HG02981 (cell line): ENCODE results near the gene FBXL22.
"Not testable (repeated sequence)": the region's sequence is repeated elsewhere in the genome, so short reads cannot be mapped to it uniquely, and the experiment has no call there.

Experiments used
- ATAC-seq: cut with Tn5 transposase; IDR thresholded peaks from one replicate; pipeline ENCODE4 v1.9.1; 2021; ENCODE audit warnings: mild to moderate bottlenecking, moderate library complexity; ENCODE audit not compliant: unreplicated experiment

FBXL22 gene

DNA sequence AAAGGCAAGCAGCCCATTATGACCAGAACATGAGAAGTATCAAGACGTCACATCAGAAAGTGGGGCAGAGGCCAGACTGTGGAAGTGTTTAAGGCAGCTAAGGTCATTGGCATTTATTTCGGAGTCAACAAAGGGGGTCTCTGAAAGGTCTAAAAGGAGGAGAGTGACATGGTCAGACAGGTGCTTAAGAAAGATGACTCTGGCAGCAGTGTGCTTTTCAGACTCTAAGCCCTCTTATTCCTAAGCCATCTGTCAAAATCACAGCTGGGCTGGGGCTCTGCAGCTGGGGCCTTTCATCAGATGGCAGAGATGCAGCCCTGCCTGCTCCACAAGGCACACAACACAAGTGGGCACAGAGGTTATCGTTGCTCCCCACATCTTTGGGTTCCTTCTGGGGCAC lies 14.0 kb downstream of the FBXL22 start:
- ATAC-seq, result no peak

DNA sequence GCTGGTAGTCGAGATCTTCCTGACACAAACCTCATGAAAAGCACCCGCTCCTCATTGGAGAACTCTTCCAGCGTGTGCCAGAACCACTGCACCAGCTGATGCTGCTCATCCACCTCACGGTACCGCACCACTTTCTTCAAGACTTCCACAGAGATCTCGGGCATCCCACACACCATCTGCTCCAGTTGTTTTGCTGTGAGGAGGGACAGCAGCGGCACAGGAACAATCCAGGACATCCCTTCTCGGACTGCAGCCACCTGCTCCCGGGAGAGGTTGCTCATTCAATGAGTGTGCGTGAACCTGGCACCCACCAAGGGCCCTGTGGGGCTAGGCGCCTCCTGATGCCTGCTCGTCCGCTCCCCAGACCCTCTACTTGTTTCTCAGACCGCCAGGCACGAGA lies 15.1 kb downstream of the FBXL22 start:
- ATAC-seq, result no peak

DNA sequence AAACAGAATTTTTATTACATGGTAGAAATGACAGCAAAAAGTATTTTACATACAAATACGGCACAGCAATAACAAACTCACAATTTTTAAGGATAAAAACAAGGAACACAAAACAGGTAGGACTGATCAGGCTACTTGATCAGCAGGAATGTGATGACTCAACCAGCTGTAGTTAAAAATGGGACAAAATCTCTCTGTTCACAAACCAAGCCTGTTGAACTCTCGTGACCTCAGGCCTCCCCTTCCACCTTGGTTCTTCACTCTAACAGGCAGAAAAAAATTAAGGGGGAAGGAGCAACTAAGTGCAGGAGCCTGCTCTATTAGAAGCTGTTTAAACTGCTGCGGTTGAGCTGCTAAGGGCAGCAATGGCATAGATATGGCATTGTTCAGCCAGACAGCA lies 18.7 kb downstream of the FBXL22 start:
- no peak for ATAC-seq

DNA sequence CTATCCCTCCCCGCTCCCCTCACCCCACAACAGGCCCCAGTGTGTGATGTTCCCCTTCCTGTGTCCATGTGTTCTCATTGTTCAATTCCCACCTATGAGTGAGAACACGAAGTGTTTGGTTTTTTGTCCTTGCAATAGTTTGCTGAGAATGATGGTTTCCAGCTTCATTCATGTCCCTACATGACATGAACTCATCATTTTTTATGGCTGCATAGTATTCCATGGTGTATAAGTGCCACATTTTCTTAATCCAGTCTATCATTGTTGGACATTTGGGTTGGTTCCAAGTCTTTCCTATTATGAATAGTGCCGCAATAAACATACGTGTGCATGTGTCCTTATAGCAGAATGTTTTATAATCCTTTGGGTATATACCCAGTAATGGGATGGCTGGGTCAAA lies 20.0 kb downstream of the FBXL22 start:
- ATAC-seq, result not testable (repeated sequence)

DNA sequence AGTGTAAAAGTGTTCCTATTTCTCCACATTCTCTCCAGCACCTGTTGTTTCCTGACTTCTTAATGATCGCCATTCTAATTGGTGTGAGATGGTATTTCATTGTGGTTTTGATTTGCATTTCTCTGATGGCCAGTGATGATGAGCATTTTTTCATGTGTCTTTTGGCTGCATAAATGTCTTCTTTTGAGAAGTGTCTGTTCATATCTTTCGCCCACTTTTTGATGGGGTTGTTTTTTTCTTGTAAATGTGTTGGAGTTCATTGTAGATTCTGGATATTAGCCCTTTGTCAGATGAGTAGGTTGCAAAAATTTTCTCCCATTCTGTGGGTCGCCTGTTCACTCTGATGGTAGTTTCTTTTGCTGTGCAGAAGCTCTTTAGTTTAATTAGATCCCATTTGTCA lies 20.4 kb downstream of the FBXL22 start:
- ATAC-seq, result not testable (repeated sequence)

DNA sequence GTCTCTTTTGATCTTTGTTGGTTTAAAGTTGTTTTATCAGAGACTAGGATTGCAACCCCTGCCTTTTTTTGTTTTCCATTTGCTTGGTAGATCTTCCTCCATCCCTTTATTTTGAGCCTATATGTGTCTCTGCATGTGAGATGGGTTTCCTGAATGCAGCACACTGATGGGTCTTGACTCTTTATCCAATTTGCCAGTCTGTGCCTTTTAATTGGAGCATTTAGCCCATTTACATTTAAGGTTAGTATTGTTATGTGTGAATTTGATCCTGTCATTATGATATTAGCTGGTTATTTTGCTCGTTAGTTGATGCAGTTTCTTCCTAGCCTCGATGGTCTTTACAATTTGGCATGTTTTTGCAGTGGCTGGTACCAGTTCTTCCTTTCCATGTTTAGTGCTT lies 23.6 kb downstream of the FBXL22 start:
- not testable (repeated sequence) for ATAC-seq

DNA sequence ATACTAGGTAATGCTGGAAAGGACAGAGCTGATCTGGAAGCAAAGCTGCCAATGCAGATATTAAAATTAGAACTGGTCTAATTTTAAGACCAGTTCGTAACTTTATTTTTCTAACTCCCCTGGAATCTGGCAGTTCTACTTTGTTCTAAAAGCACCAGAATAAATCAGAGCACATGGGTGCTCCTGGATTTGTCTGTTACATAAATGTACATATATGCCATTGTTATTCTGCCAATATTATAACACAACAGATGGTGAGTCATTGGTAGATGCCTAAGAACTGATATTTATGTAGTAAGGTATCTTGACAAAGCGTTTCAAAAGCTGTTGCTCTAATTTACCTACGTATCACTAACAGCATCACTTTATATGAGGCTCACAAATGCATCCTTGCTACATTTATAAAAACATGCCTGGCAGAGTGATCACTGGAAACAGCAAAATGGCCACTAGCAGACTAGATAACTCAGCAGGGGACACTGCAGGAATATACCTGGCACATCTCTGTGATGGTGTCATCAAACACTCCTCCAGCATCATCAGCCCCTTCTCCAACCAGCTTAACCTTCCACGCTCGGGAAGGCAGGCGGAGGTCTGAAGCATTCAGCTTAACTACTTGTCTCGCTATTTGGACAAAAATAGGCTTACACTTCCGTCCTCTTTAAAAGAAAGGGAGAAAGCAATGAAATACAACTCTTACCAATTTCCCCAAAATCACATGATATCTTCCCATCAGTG lies 26.2 kb downstream of the FBXL22 start:
- ATAC-seq, result no peak

DNA sequence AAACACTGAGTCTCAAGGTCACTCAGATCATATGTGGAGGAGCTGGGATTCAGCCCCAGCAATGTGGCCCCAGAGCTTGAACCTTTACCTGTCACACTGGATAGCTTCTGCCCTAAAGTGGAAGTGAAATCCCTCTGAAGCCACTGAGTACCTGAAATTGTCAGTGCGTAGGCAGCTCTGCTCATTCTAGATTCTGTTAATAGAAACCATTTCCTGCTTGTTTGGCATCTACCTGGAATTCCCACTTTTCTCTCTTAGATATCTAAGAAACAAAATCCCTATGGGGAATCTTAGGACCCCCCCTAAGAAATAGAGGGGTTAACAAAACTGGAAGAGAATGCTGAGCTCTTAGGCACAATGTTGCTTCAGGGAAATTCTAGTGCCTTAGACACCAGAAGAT lies 29.8 kb downstream of the FBXL22 start:
- ATAC-seq, result no peak

DNA sequence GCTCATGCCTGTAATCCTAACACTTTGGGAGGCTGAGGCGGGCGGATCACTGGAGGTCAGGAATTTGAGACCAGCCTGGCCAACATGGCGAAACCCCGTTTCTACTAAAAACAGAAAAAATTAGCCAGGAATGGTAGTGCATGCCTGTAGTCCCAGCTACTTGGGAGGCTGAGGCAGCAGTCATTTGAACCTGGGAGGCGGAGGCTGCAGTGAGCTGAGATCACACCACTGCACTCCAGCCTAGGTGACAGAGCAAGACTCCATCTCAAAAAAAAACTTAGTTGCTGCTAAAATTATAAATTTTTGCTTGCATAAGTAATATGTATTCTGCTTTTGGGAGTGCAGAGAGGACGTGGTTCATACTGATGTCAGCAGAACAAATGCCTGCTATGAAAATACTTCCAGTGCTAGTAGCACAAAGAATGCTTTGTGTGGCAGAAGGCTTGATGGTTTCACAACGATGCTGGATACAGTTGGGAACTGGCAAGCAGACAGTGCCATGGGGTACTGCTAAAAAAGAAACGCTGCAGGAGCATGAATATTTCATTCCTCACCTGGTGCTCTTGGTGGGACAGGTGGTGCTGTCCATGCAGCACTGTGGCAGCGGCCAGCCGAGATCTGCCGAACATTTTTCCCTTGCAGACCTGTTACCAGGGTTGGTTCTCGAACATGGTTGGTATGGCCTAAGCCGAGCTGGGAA lies 31.1 kb downstream of the FBXL22 start:
- no peak for ATAC-seq

DNA sequence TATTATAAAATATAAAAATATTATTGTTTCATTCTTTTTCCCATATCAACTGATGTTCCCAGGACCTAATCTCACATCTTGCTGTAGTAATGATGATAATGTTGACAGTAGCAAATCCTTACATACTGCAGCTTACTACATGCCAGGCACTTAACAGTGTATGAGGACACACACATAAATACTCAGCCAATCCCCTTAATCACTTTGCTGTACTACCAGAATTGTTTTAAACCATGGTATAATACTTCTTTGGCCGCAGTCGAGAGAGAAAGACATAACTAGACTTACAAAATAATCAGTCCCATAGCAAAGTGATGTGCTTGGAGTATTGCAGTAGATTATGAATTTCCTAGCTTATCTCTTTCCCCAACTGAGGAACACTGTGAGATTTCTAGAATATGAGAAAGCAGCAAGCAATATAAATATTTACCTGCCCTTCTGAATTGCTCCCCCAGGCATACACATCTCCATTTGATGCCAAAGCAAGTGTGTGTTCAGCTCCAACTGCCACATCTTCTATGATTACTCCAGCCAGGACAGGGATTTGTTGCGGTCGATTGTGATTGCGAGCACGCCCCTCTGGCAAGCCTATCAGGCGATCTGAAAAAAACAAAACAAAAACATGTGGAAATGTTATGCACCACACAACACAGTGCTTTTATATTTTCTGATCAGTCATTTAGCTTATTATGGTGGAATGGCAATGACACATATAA lies 33.0 kb downstream of the FBXL22 start:
- ATAC-seq, result no peak

DNA sequence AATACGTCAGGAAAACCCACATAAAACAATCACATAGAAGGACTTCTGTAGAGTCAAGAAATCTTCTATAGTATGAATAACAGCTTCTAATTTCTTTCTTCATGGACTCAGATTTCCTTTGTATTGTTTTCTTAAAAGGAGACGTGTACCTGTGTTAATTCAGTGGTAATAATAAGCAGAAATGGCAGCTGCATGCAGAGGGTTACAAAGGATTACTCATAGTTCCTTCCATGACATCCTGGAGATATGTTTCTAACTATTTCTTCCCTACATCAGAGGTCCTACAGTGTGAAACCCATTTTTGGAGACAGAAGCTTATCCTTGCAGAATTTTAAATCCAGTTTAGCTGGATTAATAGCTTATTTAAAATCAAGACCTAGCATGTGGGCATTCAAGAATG lies 36.1 kb downstream of the FBXL22 start:
- ATAC-seq, result no peak

DNA sequence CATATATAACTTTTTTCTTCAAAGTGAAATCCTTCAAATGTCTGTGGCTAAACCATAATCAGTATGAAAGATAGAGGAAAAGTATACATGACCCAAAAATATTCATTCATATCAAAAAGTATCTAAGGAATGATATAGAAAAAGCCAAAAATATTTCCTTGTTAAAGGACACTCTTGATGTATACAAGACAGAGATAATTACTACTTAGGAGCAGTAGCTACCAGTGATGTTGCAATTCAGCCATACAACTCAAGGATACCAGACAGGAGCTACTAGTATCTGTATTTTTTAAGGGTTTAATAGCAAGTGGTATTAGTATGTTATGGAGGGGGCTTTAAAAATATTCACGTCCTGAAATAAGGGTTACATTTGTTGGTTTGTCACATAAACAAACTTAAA lies 37.0 kb downstream of the FBXL22 start:
- no peak for ATAC-seq

DNA sequence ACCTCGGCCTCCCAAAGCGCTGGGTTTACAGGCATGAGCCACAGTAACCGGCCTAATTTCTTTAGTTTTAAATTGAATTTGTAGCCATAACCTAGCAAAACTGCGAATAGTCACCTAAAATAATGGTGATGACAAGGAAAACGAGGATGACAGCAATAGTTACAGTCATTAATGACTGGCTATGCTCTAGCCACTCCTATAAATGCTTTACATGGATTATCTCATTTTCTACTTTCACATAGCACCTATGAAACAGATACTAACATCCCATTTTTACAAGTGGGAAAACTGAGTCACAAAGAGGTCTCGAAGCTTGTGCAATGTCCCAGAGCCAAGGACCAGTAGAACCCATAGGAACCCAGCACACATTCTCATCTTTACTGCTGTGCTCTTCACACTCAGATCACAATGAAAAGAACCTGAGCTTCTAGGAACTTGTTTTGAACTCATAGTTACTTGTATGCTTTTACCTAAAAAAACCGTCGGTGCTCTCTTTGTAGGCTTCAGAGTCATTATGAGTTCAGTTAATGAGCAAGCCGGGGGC lies 39.4 kb downstream of the FBXL22 start:
- ATAC-seq, result no peak

DNA sequence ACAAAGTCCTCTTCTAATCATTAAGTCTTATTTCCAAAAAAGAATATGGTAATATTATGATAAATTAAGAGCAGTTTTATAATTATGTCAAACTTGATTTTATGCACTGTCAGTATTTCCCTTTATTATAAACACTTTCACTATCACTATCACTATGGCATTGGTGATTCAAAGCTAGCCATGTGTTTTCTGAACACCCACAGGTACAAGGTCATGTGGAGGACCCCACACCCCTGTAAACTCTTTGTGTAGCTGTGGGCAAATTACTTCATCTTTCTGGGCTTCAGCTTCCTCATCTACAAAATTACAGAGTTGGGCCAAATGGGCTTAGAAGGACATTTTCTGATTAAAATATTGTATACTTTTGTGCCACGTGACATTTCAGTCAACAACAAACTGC lies 41.7 kb downstream of the FBXL22 start:
- ATAC-seq, result no peak

DNA sequence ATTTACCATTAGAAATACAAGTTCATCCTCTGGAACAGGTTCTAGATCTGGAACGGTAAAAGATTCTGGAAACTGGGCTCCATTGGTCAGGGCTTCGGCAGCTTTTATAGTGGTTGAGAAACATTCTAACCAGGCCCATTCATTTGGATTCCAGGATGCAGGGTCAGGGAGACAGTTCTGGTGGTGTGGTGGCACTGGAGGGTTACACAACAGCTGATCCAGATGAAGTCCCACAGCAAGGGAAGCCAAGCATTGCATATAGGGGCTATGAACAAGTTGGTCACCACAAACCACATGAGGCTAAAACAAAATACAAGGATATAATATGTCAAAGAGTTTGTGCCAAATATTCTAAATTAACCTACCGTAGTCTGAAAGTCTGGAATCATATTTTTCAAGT lies 43.0 kb downstream of the FBXL22 start:
- ATAC-seq, result no peak
